Measurements from ENCODE around the gene NPM3. TPM values are rescaled to one million over a fixed set of nuclear protein-coding genes. Genes with fewer than 3 reads are reported as not detected.

NPM3 gene, protein sequence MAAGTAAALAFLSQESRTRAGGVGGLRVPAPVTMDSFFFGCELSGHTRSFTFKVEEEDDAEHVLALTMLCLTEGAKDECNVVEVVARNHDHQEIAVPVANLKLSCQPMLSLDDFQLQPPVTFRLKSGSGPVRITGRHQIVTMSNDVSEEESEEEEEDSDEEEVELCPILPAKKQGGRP
- 55.2 and 73.3 TPM in 2 replicates for total RNA-seq

DNA sequence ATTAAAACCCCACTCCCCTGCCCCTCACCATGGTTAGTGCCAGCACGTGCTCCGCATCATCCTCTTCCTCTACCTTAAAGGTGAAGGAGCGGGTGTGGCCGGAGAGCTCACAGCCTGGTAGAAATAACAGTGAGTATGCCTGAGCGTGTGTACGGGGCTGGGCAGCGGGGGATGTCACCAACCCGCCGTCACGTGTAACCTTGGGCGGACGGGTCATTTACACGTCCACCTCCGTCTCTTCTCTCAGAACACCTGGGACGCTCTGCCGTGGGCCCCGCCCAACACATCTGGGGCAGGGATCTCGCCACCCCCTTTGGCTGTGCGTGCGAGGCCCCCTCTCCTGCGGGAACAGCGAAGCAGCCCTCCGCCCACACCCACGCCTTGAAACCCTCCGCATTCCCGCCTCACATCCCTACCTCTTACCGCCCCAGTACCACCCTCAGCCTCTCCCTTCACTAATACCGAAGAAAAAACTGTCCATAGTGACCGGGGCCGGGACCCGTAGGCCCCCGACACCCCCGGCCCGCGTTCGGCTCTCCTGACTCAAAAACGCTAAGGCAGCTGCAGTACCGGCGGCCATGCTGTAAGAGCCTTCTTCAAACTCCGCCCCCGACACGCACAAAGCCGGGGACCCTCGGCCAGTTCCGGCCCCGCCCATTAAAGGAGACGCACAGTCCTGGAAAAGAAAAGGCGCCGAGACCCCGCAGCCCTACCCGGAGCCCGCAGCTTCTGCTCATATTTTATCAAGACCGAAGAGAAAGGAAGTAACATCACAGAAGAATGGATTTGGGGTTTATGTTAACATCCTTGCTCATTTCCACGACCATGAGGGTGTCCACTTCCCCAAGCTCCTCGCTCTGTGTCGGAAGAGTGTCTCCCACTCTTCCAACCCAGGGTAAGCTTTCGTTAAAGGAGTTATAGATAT is at the start of gene NPM3:
Gene NPM3, minus strand, starts transcription at position 636 of the 925 bp plus-strand sequence. Its CDS starts 56 bp downstream, at position 580.

DNA sequence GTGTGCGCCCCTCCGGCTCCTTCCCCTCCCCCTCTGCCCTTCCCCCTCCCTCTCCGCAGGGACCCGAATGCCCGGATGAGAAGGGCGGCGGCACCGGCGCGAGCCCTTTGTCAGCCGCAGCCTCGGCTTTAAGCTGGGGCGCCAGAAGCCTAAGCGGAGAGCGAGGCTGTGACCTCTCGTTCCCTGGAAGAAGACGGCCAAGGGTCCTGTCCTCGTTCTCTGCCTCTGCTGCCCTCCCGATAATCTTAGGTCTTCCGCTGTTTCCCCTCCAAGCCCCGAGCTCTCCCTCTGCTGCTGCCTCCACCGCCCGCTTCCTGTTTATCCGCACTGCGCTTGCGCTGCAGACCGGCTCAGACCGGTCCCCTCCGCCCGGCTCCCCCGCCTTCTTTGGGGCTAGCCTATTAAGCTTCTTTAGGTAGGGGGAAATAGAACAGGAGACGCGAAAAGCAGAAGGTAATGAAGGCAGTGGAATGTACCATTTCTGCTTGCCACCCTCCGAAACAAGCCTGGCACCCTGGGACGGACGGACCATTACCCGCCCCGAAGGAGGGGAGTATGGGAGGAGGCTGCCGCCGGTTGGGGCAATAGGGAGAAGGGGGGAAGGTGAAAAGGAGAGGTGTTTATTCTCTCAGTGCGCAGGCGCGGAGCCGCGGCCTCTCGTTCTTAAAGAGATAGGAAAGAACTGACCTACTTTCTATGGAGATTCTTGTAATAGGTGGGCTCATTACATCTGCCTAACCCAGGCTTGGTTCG is 35.0 kb upstream of the NPM3 start, which contains the start of gene OGA:
Gene OGA, minus strand, starts transcription at position 326 of the 753 bp plus-strand sequence. CDS start 422 bp downstream, outside the sequence.

DNA sequence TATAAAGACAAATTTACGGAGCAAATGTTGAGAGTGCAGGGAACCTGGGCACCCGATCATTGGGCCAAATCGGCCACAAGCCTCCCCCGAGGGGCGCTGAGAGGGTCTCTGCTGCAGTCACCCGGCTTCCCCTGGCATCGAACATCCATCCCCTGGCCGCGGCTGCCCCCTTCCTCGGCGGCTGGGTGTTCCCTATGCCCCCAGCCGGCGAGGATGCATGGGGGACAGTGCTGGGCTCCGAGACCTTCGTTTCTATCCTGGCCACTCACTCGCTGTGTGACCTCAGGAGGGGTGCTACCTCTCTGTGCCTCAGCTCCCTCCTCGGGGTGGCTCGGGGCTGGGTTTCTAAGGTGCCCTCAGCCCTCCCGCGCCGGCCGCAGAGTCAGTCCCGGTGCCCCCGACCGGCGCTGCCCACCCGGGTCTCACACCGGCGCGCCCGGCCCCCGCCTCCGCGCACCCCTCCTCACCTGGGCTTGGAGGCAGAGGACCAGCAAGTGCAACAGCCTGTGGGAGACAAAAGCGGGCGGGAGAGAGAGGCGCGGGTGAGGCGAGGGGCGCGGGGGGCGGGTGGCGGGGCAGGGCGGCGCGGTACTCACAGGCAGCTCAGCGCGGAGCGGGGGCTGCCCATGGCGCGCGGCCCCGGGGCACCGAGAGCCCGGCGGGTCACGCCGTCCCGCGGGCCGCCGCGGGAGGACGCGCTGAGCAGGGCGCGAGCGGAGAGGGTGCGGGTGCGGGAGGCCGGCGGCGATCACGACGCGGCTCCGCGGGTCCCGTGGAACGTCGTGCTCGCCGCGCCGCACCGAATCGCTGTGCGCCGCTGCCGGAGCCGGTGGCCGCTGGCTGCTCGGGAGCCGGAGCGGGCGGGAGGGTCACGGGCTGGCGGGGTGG is 7.7 kb downstream of the NPM3 start, which contains the start of gene FGF8:
Gene FGF8, minus strand, starts transcription at position 842 of the 888 bp plus-strand sequence. Its CDS starts 214 bp downstream, at position 628.

Other genes starting within 250 kb of the NPM3 start
- gene POLL, start 195.2 kb downstream of the NPM3 start, total RNA-seq: 6.1 and 7.2 TPM in 2 replicates
- gene DPCD, start 195.1 kb downstream of the NPM3 start, total RNA-seq: 11.9 and 18.0 TPM in 2 replicates
- 23.5 and 24.8 TPM in 2 replicates for gene FBXW4, start 88.3 kb downstream of the NPM3 start, total RNA-seq
- not detected in 2 replicates for gene FGF8, start 7.3 kb downstream of the NPM3 start, total RNA-seq
- 65.2 and 74.1 TPM in 2 replicates for gene OGA, start 35.0 kb upstream of the NPM3 start, total RNA-seq
- gene KCNIP2, start 60.4 kb upstream of the NPM3 start, total RNA-seq: 0.09 and 0.11 TPM in 2 replicates